ENCODE results near the gene ZFAND3. TPM values are rescaled to one million over a fixed set of nuclear protein-coding genes. Genes with fewer than 3 reads are reported as not detected.

The ZFAND3 gene
- total RNA-seq, 1 experiment from 2014 or later: 107 TPM

DNA sequence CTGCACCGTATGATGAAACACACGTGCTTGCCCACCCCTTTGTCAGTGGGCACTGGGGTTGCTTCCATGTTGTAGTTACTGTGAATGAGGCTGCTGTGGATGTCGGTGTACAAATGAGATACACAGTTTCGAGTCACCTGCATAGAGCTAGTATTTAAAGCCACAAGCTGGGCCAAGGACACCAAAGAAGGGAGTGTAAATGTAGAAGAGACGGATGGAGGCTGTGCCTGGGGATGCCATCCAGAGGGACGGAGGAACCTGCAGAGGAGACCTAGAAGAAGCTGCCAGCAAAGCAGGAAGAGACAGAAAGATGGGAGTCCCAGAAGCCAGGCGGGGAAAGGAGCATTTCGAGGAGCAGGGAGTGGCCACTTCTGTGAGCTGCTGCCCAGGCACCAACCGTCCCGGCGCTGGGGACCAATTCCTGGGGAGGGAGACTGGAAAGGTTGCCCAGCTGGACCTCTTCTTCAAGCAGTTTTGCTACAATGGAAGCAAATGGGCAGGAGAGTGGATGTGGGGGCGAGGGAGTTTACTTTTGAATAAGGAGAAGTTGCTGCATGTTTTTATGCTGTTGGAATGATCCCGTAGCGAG, 339.3 kb downstream of the ZFAND3 start:
- no peaks in the 10 kb centered on the region for H3K4me1 Mint-ChIP-seq (ENCODE audit: low read depth, unreplicated experiment)
- DNase-seq: no peak
- no peak for TF ChIP-seq CTCF (IDR thresholded peaks at IDR 0.05; ENCODE audit: insufficient read depth in 1 of 2, low read depth in 1 of 2, low read length in 1 of 2, severe bottlenecking in 1 of 2, unreplicated experiment in 1 of 2)
- ChIA-PET CTCF (no interaction called here), POLR2A (no interaction called here)
- H3K4me3 ChIP-seq (ENCODE audit: low read depth, low read length): no peak overlapping the region
- H3K27me3 ChIP-seq (replicated peaks; ENCODE audit: control insufficient read depth, insufficient read depth, low read length): no peaks in the 10 kb centered on the region; the same call in 1 of the 2 replicates
- H3K27me3 Mint-ChIP-seq (ENCODE audit: insufficient read depth, unreplicated experiment): no peaks in the 10 kb centered on the region
- H3K9me3 Mint-ChIP-seq (ENCODE audit: unreplicated experiment): no peaks in the 10 kb centered on the region
- intact Hi-C loops (cut with micrococcal nuclease; ENCODE audit: unreplicated experiment): no loop called here
- peak overlapping the region; percentile 8 for H3K27ac Mint-ChIP-seq (ENCODE audit: unreplicated experiment)
- H3K4me3 Mint-ChIP-seq (ENCODE audit: unreplicated experiment): no peak overlapping the region
- BruUV-seq (replicated peaks): no TSS peak
- peaks cover 56% of the 10 kb centered on the region for H3K36me3 Mint-ChIP-seq (ENCODE audit: insufficient read depth, unreplicated experiment)
- H3K36me3 ChIP-seq (ENCODE audit: control insufficient read depth, insufficient read depth, low read length): no peaks in the 10 kb centered on the region
- H3K4me1 ChIP-seq: no peaks in the 10 kb centered on the region
- H3K9me3 ChIP-seq: no peaks in the 10 kb centered on the region

DNA sequence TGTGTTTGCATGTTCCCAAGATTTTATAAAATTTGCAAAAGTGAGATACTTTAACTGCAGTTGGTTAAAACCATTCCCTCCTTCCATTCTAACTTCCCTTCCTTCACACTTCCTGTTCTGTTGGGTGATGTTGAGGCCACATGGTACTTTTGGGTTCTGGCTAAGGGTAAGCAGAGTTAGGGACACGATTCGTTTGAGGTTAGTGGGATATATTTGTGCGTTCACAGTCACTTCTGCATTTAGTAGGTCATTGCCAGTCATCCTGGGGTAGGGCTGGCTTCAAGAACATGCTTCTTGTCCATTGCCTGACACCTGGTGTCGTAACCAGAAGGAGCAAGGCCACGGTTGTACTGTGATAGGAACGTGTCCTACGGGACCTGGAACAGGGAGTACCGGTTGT, 340.1 kb downstream of the ZFAND3 start:
- H3K36me3 Mint-ChIP-seq (ENCODE audit: insufficient read depth, unreplicated experiment): peaks cover 61% of the 10 kb centered on the region
- no TSS peak for BruUV-seq (replicated peaks)
- intact Hi-C loops (cut with micrococcal nuclease; ENCODE audit: unreplicated experiment): no loop called here

GRCh38 chr6:38160831-38161230, 341.3 kb downstream of the ZFAND3 start:
- Histone ChIP-seq H3K4me1 (no peaks in the 10 kb centered on the region), H3K4me3 (ENCODE audit: low read depth, low read length) (no peak overlapping the region), H3K27me3 (replicated peaks; ENCODE audit: control insufficient read depth, insufficient read depth, low read length) (no peaks in the 10 kb centered on the region; the same call in 1 of the 2 replicates), H3K9me3 (no peaks in the 10 kb centered on the region), H3K36me3 (ENCODE audit: control insufficient read depth, insufficient read depth, low read length) (no peaks in the 10 kb centered on the region)
- Mint-ChIP-seq H3K36me3 (ENCODE audit: insufficient read depth, unreplicated experiment) (peaks cover 54% of the 10 kb centered on the region), H3K27me3 (ENCODE audit: insufficient read depth, unreplicated experiment) (no peaks in the 10 kb centered on the region), H3K27ac (ENCODE audit: unreplicated experiment) (no peak overlapping the region), H3K4me3 (ENCODE audit: unreplicated experiment) (no peak overlapping the region), H3K9me3 (ENCODE audit: unreplicated experiment) (no peaks in the 10 kb centered on the region), H3K4me1 (ENCODE audit: low read depth, unreplicated experiment) (no peaks in the 10 kb centered on the region)
- intact Hi-C loops (cut with micrococcal nuclease; ENCODE audit: unreplicated experiment): no loop called here
- ChIA-PET CTCF (no interaction called here), POLR2A (no interaction called here)
- no peak for DNase-seq
- no peak for TF ChIP-seq CTCF (IDR thresholded peaks at IDR 0.05; ENCODE audit: insufficient read depth in 1 of 2, low read depth in 1 of 2, low read length in 1 of 2, severe bottlenecking in 1 of 2, unreplicated experiment in 1 of 2)
- BruUV-seq (replicated peaks): no TSS peak

More for the DNA sequence above, 340.1 kb downstream of the ZFAND3 start:
- CTCF ChIA-PET: no interaction called here
- Histone ChIP-seq H3K36me3 (ENCODE audit: control insufficient read depth, insufficient read depth, low read length) (no peaks in the 10 kb centered on the region), H3K4me1 (no peaks in the 10 kb centered on the region), H3K9me3 (no peaks in the 10 kb centered on the region), H3K4me3 (ENCODE audit: low read depth, low read length) (no peak overlapping the region), H3K27me3 (replicated peaks; ENCODE audit: control insufficient read depth, insufficient read depth, low read length) (no peaks in the 10 kb centered on the region; the same call in 1 of the 2 replicates)
- POLR2A ChIA-PET: no interaction called here
- Mint-ChIP-seq H3K27me3 (ENCODE audit: insufficient read depth, unreplicated experiment) (no peaks in the 10 kb centered on the region), H3K27ac (ENCODE audit: unreplicated experiment) (no peak overlapping the region), H3K4me1 (ENCODE audit: low read depth, unreplicated experiment) (no peaks in the 10 kb centered on the region), H3K4me3 (ENCODE audit: unreplicated experiment) (no peak overlapping the region), H3K9me3 (ENCODE audit: unreplicated experiment) (no peaks in the 10 kb centered on the region)
- no peak for TF ChIP-seq CTCF (IDR thresholded peaks at IDR 0.05; ENCODE audit: insufficient read depth in 1 of 2, low read depth in 1 of 2, low read length in 1 of 2, severe bottlenecking in 1 of 2, unreplicated experiment in 1 of 2)
- no peak for DNase-seq

All from Caco-2 (cell line).